GM12878 (cell line): ENCODE measurements around the gene FAM107A. TPM values are rescaled to one million over a fixed set of nuclear protein-coding genes. Genes with fewer than 3 reads are reported as not detected.

ENCODE experiments used
- ATAC-seq: fragments of 200-7000 bp; cut with Tn5 transposase; 3 replicates; pipeline ENCODE4 v1.9.1; 2020; ENCODE audit warnings: mild to moderate bottlenecking, moderate library complexity
- BruUV-seq: library from RNA; stranded (reverse); fragments of 400-500 nt; replicated peaks from 2 replicates; lab custom pipeline; 2021; lab: Mats Ljungman, UMichigan
- CTCF ChIA-PET: fragments of 300-600 bp; sonication (Branson Sonifier 250); formaldehyde crosslinking; extraction: SDS; loops from one replicate; lab custom pipeline; 2021; ENCODE audit warnings: inconsistent platforms; lab: Yijun Ruan, JAX
- POLR2A ChIA-PET: fragments of 350-600 bp; formaldehyde crosslinking; extraction: SDS; loops from one replicate; lab custom pipeline; 2021; ENCODE audit warnings: inconsistent platforms; lab: Charles Lee
- RAD21 ChIA-PET: fragments of 300-600 bp; sonication (Branson Sonifier 250); formaldehyde crosslinking; loops from one replicate; lab custom pipeline; 2023; ENCODE audit warnings: antibody characterized with exemption; ENCODE audit not compliant: unreplicated experiment; lab: Charles Lee
- SMC1A ChIA-PET: fragments of 300-600 bp; sonication (Branson Sonifier 250); formaldehyde crosslinking; loops from one replicate; lab custom pipeline; 2023; ENCODE audit not compliant: unreplicated experiment, uncharacterized antibody; lab: Charles Lee
- DNase-seq: peaks from one replicate; pipeline ENCODE4 v3.0.0-alpha.2; 2011; ENCODE audit warnings: low read depth, low spot score
- FAIRE-seq: peaks from 3 replicates; lab custom pipeline; 2011; peaks lifted over from hg19 to GRCh38; lab: Jason Lieb, UNC
- H2AFZ ChIP-seq: 2 replicates; pipeline ENCODE4 v1.6.0; 2011; ENCODE audit warnings: low read depth, low read length, control low read depth; ENCODE audit not compliant: control insufficient read depth
- H3K27ac ChIP-seq: 2 replicates; pipeline ENCODE4 v1.5.1; 2011; ENCODE audit warnings: control low read depth; ENCODE audit not compliant: control insufficient read depth, insufficient read depth
- H3K27me3 ChIP-seq, 2 experiments: replicated peaks in 1 of 2; 2 replicates each; pipeline versions ENCODE4 v1.6.0 to v1.6.1; 2011; ENCODE audit warnings: low read length in 1 of 2; ENCODE audit not compliant: control insufficient read depth in 2 of 2, insufficient read depth in 2 of 2
- H3K36me3 ChIP-seq, 2 experiments: 2 replicates each; pipeline ENCODE4 v1.5.1; 2011; ENCODE audit warnings: low read length in 1 of 2; ENCODE audit not compliant: control insufficient read depth in 2 of 2, insufficient read depth in 2 of 2
- H3K4me1 ChIP-seq: 2 replicates; pipeline ENCODE4 v1.6.1; 2011; ENCODE audit warnings: mild to moderate bottlenecking, low read length, moderate library complexity, mixed read lengths; ENCODE audit not compliant: control insufficient read depth, insufficient read depth
- H3K4me2 ChIP-seq: 2 replicates; pipeline ENCODE4 v1.6.0; 2011; ENCODE audit warnings: control low read depth; ENCODE audit not compliant: control insufficient read depth, insufficient read depth
- H3K4me3 ChIP-seq: fragments of 200-600 bp; sonication (generic); 2 replicates; pipeline ENCODE4 v1.5.1; 2016
- H3K79me2 ChIP-seq: 2 replicates; pipeline ENCODE4 v1.6.0; 2011; ENCODE audit warnings: low read length; ENCODE audit not compliant: control insufficient read depth, insufficient read depth
- H3K9ac ChIP-seq: 2 replicates; pipeline ENCODE4 v1.8.0; 2011; ENCODE audit warnings: low read length, control low read depth, mixed read lengths; ENCODE audit not compliant: control insufficient read depth, insufficient read depth
- H3K9me3 ChIP-seq: replicated peaks from 3 replicates; pipeline ENCODE4 v1.5.1; 2011; ENCODE audit warnings: mild to moderate bottlenecking, low read length; ENCODE audit not compliant: control insufficient read depth, insufficient read depth
- H4K20me1 ChIP-seq: 2 replicates; pipeline ENCODE4 v1.6.0; 2011; ENCODE audit not compliant: control insufficient read depth, insufficient read depth
- CBX3 ChIP-seq: fragments of 200-600 bp; sonication (generic); IDR thresholded peaks from 2 replicates; pipeline ENCODE4 v1.6.1; 2016; ENCODE audit warnings: low read depth, borderline replicate concordance
- CHD2 ChIP-seq: IDR thresholded peaks from 2 replicates; pipeline ENCODE4 v1.6.1; 2011; ENCODE audit warnings: low read depth, low read length, improper control_type of control experiment, borderline replicate concordance
- EED ChIP-seq: sonication (generic); IDR thresholded peaks from 2 replicates; pipeline ENCODE4 v1.6.1; 2016; ENCODE audit warnings: antibody characterized with exemption, low read depth
- ETV6 ChIP-seq, 2 experiments: fragments of 450-650 bp in 1 of 2; IDR thresholded peaks in 1 of 2; conservative IDR thresholded peaks in 1 of 2; 2 replicates each; pipeline ENCODE4 v1.6.1; 2014; ENCODE audit warnings: antibody characterized with exemption in 1 of 2, borderline replicate concordance in 1 of 2, low read depth in 1 of 2, mild to moderate bottlenecking in 1 of 2, moderate library complexity in 1 of 2
- HDGF ChIP-seq: fragments of 450-650 bp; IDR thresholded peaks from 2 replicates; pipeline ENCODE4 v1.6.1; 2016; ENCODE audit warnings: antibody characterized with exemption
- MYC ChIP-seq: IDR thresholded peaks from 2 replicates; pipeline ENCODE4 v1.6.1; 2011; ENCODE audit warnings: mild to moderate bottlenecking, low read length, moderate library complexity, inconsistent platforms; ENCODE audit not compliant: insufficient read depth, insufficient replicate concordance, insufficient read length, severe bottlenecking
- POLR2A ChIP-seq: IDR thresholded peaks from 2 replicates; pipeline ENCODE4 v1.6.1; 2011; ENCODE audit warnings: low read depth, mild to moderate bottlenecking, low read length
- SIN3A ChIP-seq: IDR thresholded peaks from 2 replicates; pipeline ENCODE4 v1.6.1; 2012; ENCODE audit warnings: low read depth, low read length, improper control_type of control experiment
- ZNF217 ChIP-seq: fragments of 450-650 bp; IDR thresholded peaks from 2 replicates; pipeline ENCODE4 v1.6.1; 2017; ENCODE audit warnings: antibody characterized with exemption, mild to moderate bottlenecking
- WGBS: methylation state at CpG from one replicate; pipeline ENCODE4 v1.1.6; 2016; ENCODE audit warnings: low lambda C conversion rate; ENCODE audit not compliant: insufficient replicate concordance, insufficient coverage; ENCODE audit errors: missing lambda C conversion rate; 5-methylcytosine and 5-hydroxymethylcytosine counted together
- in situ Hi-C: fragments of 300-500 bp; cut with MboI; formaldehyde crosslinking; loops from 9 replicates; pipeline ENCODE4 v1.14.3; 2018; ENCODE audit warnings: mixed read lengths
- intact Hi-C: fragments of 100-400 bp; cut with micrococcal nuclease; formaldehyde crosslinking; loops from one replicate; pipeline ENCODE4 v1.14.2; 2022; ENCODE audit not compliant: unreplicated experiment
- polyA plus RNA-seq, 11 experiments: library from polyadenylated mRNA; depleted of rRNA in 4 of 11; unstranded in 6 of 11; stranded (reverse) in 5 of 11; fragments of >200 nt; fragmentation: Nextera tagmentation in 4 of 11; fragmentation: Illumina TruSeq in 1 of 11; extraction: Ambion mirVana in 4 of 11; extraction: Trizol in 1 of 11; gene quantifications; 1 replicate in 1 of 11; 2 replicates in 10 of 11; pipeline versions ENCODE4 v1.2.1 to v1.2.3, GENCODE V29; 2011 to 2016; ENCODE audit warnings: inconsistent platforms in 2 of 11, missing spikeins in 2 of 11, low read depth in 1 of 11
- total RNA-seq, 4 experiments: library from RNA; depleted of rRNA in 3 of 4; stranded (reverse); fragments of >200 nt in 3 of 4; fragmentation: Illumina TruSeq in 1 of 4; extraction: Trizol in 1 of 4; gene quantifications; 2 replicates each; pipeline versions ENCODE4 v1.2.1 to v1.2.3, GENCODE V29; 2013 to 2021

Gene FAM107A
- total and polyA plus RNA-seq, 10 of the 15 experiments (the other 5 are each of a cell fraction or from before 2014, with no cell fraction given), result not detected

- no peaks in the 10 kb centered on the region; a peak in 1 of 4 replicates for H3K27me3 ChIP-seq
- no peak for ATAC-seq
- no peaks in the 10 kb centered on the region for H3K36me3 ChIP-seq
- TF ChIP-seq EED (no peak), MYC (no peak), ETV6 (conservative IDR thresholded peaks at IDR 0.05 in 1 of 2, IDR thresholded peaks at IDR 0.05 in 1 of 2; ENCODE audit: borderline replicate concordance in 1 of 2, low read depth in 1 of 2) (no peak), CBX3 (no peak), SIN3A (no peak), HDGF (no peak), CHD2 (no peak), ZNF217 (no peak), POLR2A (no peak)
- TF ChIP-seq, all 136 proteins: peak for 0
- intact Hi-C loops (no loop called here), in situ Hi-C loops (no loop called here)
- Histone ChIP-seq H3K4me3 (no peak overlapping the region), H3K27ac (no peak overlapping the region), H2AFZ (no peak overlapping the region), H3K4me2 (no peak overlapping the region), H4K20me1 (no peaks in the 10 kb centered on the region), H3K79me2 (no peaks in the 10 kb centered on the region), H3K9ac (no peak overlapping the region), H3K9me3 (no peaks in the 10 kb centered on the region), H3K4me1 (0 out of 2 replicates have a peak, but pooled peaks cover 3% of the 10 kb centered on the region)
- FAIRE-seq (no peak), DNase-seq (no peak)
- SMC1A ChIA-PET, result interaction anchor here (0.6 to 6.2 kb wide), 3 partner anchors 24 to 287 kb away, joined by 3 to 54 read pairs (median 3); no protein-coding TSS in a partner anchor
- RAD21 ChIA-PET, result interaction anchor here (0.6 to 8.3 kb wide), 2 partner anchors 10 to 61 kb away, joined by 3 to 100 read pairs; no protein-coding TSS in a partner anchor
- CTCF ChIA-PET, result interaction anchor here (0.5 to 10.4 kb wide), 13 partner anchors 7 to 390 kb away, joined by 3 to 243 read pairs (median 4); no protein-coding TSS in a partner anchor
- POLR2A ChIA-PET, result interaction anchor here (0.6 kb wide), 1 partner anchor 63 kb away, joined by 3 read pairs; no protein-coding TSS in a partner anchor
- BruUV-seq, result no TSS peak
- 75% methylated on average over 3 of the region's 7 CpGs for whole genome bisulfite sequencing
Measured at GRCh38 chr3:58567251-58567515, 10.0 kb downstream of the FAM107A start.
